Neural crest cell (in vitro differentiated cells): Measurements from ENCODE around the gene MTUS2. TPM values are rescaled to one million over a fixed set of nuclear protein-coding genes. Genes with fewer than 3 reads are reported as not detected.

ENCODE experiments used
- DNase-seq: peaks from one replicate; pipeline ENCODE4 v3.0.0; 2021; ENCODE audit warnings: low read depth, mixed read lengths, low spot score
- H3K27ac Mint-ChIP-seq: one replicate; pipeline ENCODE4 v1.8.0; 2021; ENCODE audit warnings: mild to moderate bottlenecking, mixed read lengths; ENCODE audit not compliant: unreplicated experiment
- H3K27me3 Mint-ChIP-seq: 2 replicates; pipeline ENCODE4 v1.8.0; 2021; ENCODE audit warnings: low read depth, mild to moderate bottlenecking, mixed read lengths
- H3K36me3 Mint-ChIP-seq: 2 replicates; pipeline ENCODE4 v1.8.0; 2021; ENCODE audit warnings: low read depth, mild to moderate bottlenecking, mixed read lengths
- H3K4me1 Mint-ChIP-seq: 2 replicates; pipeline ENCODE4 v1.8.0; 2021; ENCODE audit warnings: mixed read lengths
- H3K4me3 Mint-ChIP-seq: one replicate; pipeline ENCODE4 v1.8.0; 2021; ENCODE audit warnings: mild to moderate bottlenecking, mixed read lengths
- H3K9me3 Mint-ChIP-seq: 2 replicates; pipeline ENCODE4 v1.8.0; 2021; ENCODE audit warnings: mixed read lengths
- CTCF ChIP-seq: fragments of 200-600 bp; sonication (generic); conservative IDR thresholded peaks from 2 replicates; pipeline ENCODE4 v1.5.0; 2021; ENCODE audit warnings: antibody characterized with exemption, mild to moderate bottlenecking
- total RNA-seq: library from RNA; stranded (reverse); gene quantifications from 2 replicates; pipeline ENCODE4 v1.2.1, GENCODE V29; 2021

MTUS2 gene
- total RNA-seq, 1 donor from 2014 or later, result 0.91 TPM

DNA sequence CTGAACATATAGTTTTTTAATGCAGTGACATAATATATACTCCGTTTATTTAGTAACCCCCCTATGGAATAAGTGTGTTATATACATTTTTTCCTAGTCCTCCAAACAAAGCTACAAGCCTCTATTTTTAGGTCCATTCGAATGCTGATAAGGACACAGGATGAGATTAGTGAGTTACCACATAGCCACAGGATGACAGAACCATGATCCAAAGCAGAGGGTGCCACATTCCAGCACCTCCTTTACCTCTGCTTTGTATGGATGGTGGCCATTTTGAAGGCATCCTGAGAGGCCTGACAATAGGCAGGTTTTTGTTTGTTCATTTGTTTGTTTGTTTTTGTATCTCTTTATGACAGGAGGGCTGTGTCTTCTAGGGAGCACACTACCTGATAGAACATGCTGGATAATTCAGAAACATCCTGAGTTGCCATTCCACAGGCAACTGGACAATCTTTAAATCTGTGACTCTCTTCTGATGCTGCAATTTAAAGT lies 186.3 kb downstream of the MTUS2 start:
- no peaks in the 10 kb centered on the region for H3K36me3 Mint-ChIP-seq
- H3K27me3 Mint-ChIP-seq, result peaks cover 16% of the 10 kb centered on the region

DNA sequence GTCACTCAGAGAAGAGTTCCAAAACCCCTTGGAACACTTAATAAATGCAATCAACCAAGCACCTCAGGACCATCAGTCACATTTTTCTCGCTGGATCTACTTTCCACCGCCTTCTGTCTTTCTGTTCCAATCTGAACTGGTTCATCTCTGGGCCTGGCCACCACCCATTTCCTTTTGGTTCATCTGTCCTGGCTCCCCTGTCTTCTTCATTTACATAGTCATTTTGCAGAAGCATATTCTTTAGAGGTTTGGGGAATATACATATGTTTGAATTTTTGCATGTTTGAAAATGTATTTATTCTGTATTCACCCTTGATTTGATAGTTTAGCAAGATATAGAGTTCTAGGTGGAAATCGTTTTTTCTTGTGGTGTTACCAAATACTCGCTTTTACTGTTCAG lies 188.2 kb downstream of the MTUS2 start:
- no peak for DNase-seq
- Mint-ChIP-seq H3K27me3 (peaks cover 16% of the 10 kb centered on the region), H3K4me1 (no peaks in the 10 kb centered on the region), H3K27ac (no peak overlapping the region), H3K36me3 (no peaks in the 10 kb centered on the region), H3K4me3 (no peak overlapping the region), H3K9me3 (no peaks in the 10 kb centered on the region)
- no peak for TF ChIP-seq CTCF

More for the DNA sequence above, 186.3 kb downstream of the MTUS2 start:
- Mint-ChIP-seq H3K4me3 (no peak overlapping the region), H3K27ac (no peak overlapping the region), H3K4me1 (no peaks in the 10 kb centered on the region), H3K9me3 (no peaks in the 10 kb centered on the region)
- DNase-seq, result no peak
- TF ChIP-seq CTCF, result no peak

GRCh38 chr13:29020314-29020713 lies 200.2 kb downstream of the MTUS2 start:
- Mint-ChIP-seq H3K9me3 (peaks cover 5% of the 10 kb centered on the region), H3K36me3 (no peaks in the 10 kb centered on the region), H3K4me3 (no peak overlapping the region), H3K27ac (no peak overlapping the region), H3K27me3 (no peaks in the 10 kb centered on the region), H3K4me1 (no peaks in the 10 kb centered on the region)
- no peak for TF ChIP-seq CTCF
- no peak for DNase-seq

DNA sequence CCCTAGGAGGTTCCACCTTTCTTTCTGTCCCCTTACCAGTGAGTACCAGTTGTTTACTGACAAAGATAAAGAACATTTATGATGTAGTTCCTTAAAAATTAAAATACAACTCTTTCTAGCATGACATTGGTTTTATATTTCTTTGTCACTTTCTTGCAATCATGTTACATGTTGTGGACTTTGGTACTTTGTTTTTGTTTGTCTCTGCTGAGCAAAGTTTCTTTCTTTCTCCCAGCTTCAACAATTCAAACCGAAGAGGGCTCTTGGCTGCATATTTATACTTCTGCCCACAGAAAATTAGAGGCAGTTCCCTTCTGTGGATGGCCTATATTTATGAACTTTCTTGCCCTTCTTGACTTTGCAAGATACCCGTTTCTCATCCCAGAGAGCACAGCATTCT lies 201.2 kb downstream of the MTUS2 start:
- Mint-ChIP-seq H3K4me1 (no peaks in the 10 kb centered on the region), H3K36me3 (no peaks in the 10 kb centered on the region), H3K27me3 (no peaks in the 10 kb centered on the region), H3K9me3 (peaks cover 5% of the 10 kb centered on the region), H3K4me3 (no peak overlapping the region), H3K27ac (no peak overlapping the region)
- TF ChIP-seq CTCF, result no peak
- no peak for DNase-seq

- DNase-seq, result no peak
- Mint-ChIP-seq H3K27ac (no peak overlapping the region), H3K27me3 (no peaks in the 10 kb centered on the region), H3K36me3 (no peaks in the 10 kb centered on the region), H3K4me1 (no peaks in the 10 kb centered on the region), H3K9me3 (peaks cover 5% of the 10 kb centered on the region), H3K4me3 (no peak overlapping the region)
- TF ChIP-seq CTCF, result no peak
Measured at GRCh38 chr13:29021717-29022116, 201.6 kb downstream of the MTUS2 start.

GRCh38 chr13:29022410-29022809 lies 202.3 kb downstream of the MTUS2 start:
- no peak overlapping the region for H3K4me3 Mint-ChIP-seq
- no peaks in the 10 kb centered on the region for H3K4me1 Mint-ChIP-seq
- no peaks in the 10 kb centered on the region for H3K36me3 Mint-ChIP-seq
- peaks cover 5% of the 10 kb centered on the region for H3K9me3 Mint-ChIP-seq
- DNase-seq, result no peak
- no peaks in the 10 kb centered on the region for H3K27me3 Mint-ChIP-seq
- no peak overlapping the region for H3K27ac Mint-ChIP-seq
- TF ChIP-seq CTCF, result no peak
